ENCODE data around the gene SLC16A8. TPM values are rescaled to one million over a fixed set of nuclear protein-coding genes. Genes with fewer than 3 reads are reported as not detected.
A peak's percentile ranks its signal among the peaks of the same experiment; 100 is the strongest.

SLC16A8 gene
- total and polyA plus RNA-seq, 2 of the 13 experiments (the other 11 are each of a cell fraction or from before 2014, with no cell fraction given): not detected

DNA sequence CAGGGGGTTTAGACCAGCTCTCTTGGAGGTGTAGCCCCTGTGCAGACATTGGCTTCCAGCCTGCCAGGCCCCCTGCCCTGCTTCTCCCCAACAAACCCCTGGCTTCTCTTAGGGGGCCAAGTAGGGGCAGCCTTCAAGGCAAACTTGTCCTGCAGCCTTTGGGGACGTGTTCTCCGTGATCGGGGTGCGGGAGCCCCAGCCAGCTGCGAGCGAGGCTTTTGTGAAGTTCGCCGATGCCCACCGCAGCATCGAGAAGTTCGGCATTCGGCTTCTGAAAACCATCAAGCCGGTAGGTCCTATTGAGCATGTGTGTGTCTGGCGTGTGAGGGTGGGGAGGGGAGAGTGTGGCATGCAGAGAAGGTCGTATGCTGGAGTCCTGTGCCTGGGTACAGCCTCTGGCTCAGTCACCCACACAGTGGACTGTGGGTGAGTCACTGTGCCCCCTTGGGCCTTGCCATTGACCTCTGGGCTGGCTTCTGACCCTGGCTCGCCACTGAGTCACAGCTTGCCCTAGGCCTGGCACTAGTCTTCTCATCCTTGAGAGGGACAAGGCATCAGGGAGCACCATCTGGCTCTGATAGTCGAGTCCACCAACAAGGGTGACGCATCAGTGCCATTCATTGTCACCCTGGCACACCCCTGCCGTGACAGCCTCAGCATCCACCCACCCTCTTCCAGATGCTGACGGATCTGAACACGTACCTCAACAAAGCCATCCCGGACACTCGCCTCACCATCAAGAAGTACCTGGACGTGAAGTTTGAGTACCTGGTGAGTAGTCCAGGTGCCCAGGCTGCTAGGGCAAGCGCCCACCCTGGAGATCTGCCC lies 11.4 kb downstream of the SLC16A8 start:
- Histone ChIP-seq H3K9ac (ENCODE audit: insufficient read depth, low read depth, low read length) (no peak overlapping the region), H4K20me1 (ENCODE audit: insufficient read depth, low read length) (no peaks in the 10 kb centered on the region), H3K36me3 (replicated peaks in 1 of 2; ENCODE audit: control insufficient read depth in 1 of 2, insufficient read depth in 2 of 2, low read length in 2 of 2) (peaks cover 14 to 27% of the 10 kb centered on the region in 2 experiments), H2AFZ (ENCODE audit: low read length) (no peak overlapping the region), H3K79me2 (ENCODE audit: insufficient read depth, low read length) (no peaks in the 10 kb centered on the region), H3K4me1 (ENCODE audit: insufficient read depth, low read length) (0 out of 2 replicates have a peak, but pooled peaks cover 4% of the 10 kb centered on the region), H3K27ac (ENCODE audit: extremely low read length, insufficient read depth, low read length) (no peak overlapping the region), H3K4me3 (replicated peaks in 1 of 3; ENCODE audit: insufficient read depth in 1 of 3, low read depth in 2 of 3, low read length in 3 of 3) (no peak overlapping the region), H3K4me2 (ENCODE audit: low read depth, low read length) (no peak overlapping the region), H3K9me3 (ENCODE audit: low read length) (no peaks in the 10 kb centered on the region), H3K27me3 (ENCODE audit: control insufficient read depth in 1 of 2, insufficient read depth in 2 of 2, low read length in 2 of 2) (no peaks in the 10 kb centered on the region)
- ATAC-seq (no peak), FAIRE-seq (no peak), DNase-seq (ENCODE audit: low spot score) (no peak)
- 98% methylated on average over 14 of the region's 25 CpGs for WGBS (ENCODE audit: low lambda C conversion rate)
- no TSS peak for BruUV-seq (replicated peaks)
- in situ Hi-C loops (cut with HindIII; ENCODE audit: extremely low pct_ligation_motif_present, low pct_unique_long_range_greater_than_20kb): no loop called here
- ChIA-PET POLR2A (no interaction called here), CTCF (ENCODE audit: low intra/inter-chr PET ratio, low total read pairs) (no interaction called here)
- intact Hi-C loops (cut with micrococcal nuclease; ENCODE audit: unreplicated experiment): no loop called here
- TF ChIP-seq KLF16 (CRISPR knock-in tag; IDR thresholded peaks at IDR 0.05) (no peak), ZNF605 (CRISPR knock-in tag; IDR thresholded peaks at IDR 0.05) (no peak), ZNF460 (CRISPR knock-in tag; IDR thresholded peaks at IDR 0.05; ENCODE audit: borderline replicate concordance) (no peak), HNRNPL (IDR thresholded peaks at IDR 0.05; ENCODE audit: low read depth, low read length) (0 out of 2 replicates have a peak, but pooled peaks have one; percentile 35), GFI1 (CRISPR knock-in tag; IDR thresholded peaks at IDR 0.05; ENCODE audit: borderline replicate concordance) (no peak), ZNF124 (CRISPR knock-in tag; IDR thresholded peaks at IDR 0.05) (no peak), SIX4 (CRISPR knock-in tag; IDR thresholded peaks at IDR 0.05) (no peak)
- TF ChIP-seq, protein P1, sequence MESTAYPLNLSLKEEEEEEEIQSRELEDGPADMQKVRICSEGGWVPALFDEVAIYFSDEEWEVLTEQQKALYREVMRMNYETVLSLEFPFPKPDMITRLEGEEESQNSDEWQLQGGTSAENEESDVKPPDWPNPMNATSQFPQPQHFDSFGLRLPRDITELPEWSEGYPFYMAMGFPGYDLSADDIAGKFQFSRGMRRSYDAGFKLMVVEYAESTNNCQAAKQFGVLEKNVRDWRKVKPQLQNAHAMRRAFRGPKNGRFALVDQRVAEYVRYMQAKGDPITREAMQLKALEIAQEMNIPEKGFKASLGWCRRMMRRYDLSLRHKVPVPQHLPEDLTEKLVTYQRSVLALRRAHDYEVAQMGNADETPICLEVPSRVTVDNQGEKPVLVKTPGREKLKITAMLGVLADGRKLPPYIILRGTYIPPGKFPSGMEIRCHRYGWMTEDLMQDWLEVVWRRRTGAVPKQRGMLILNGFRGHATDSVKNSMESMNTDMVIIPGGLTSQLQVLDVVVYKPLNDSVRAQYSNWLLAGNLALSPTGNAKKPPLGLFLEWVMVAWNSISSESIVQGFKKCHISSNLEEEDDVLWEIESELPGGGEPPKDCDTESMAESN (CRISPR knock-in tag; conservative IDR thresholded peaks at IDR 0.05): no peak
- TF ChIP-seq, protein P2, sequence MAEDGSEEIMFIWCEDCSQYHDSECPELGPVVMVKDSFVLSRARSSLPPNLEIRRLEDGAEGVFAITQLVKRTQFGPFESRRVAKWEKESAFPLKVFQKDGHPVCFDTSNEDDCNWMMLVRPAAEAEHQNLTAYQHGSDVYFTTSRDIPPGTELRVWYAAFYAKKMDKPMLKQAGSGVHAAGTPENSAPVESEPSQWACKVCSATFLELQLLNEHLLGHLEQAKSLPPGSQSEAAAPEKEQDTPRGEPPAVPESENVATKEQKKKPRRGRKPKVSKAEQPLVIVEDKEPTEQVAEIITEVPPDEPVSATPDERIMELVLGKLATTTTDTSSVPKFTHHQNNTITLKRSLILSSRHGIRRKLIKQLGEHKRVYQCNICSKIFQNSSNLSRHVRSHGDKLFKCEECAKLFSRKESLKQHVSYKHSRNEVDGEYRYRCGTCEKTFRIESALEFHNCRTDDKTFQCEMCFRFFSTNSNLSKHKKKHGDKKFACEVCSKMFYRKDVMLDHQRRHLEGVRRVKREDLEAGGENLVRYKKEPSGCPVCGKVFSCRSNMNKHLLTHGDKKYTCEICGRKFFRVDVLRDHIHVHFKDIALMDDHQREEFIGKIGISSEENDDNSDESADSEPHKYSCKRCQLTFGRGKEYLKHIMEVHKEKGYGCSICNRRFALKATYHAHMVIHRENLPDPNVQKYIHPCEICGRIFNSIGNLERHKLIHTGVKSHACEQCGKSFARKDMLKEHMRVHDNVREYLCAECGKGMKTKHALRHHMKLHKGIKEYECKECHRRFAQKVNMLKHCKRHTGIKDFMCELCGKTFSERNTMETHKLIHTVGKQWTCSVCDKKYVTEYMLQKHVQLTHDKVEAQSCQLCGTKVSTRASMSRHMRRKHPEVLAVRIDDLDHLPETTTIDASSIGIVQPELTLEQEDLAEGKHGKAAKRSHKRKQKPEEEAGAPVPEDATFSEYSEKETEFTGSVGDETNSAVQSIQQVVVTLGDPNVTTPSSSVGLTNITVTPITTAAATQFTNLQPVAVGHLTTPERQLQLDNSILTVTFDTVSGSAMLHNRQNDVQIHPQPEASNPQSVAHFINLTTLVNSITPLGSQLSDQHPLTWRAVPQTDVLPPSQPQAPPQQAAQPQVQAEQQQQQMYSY (CRISPR knock-in tag; IDR thresholded peaks at IDR 0.05): no peak
